Bladder microvascular endothelial cell (primary cell): ENCODE results near the gene RASA4B. TPM values are rescaled to one million over a fixed set of nuclear protein-coding genes. Genes with fewer than 3 reads are reported as not detected.

ENCODE experiments used
- total RNA-seq: library from RNA; depleted of rRNA; stranded (reverse); fragments of >200 nt; gene quantifications from 2 replicates; pipeline ENCODE4 v1.2.3, GENCODE V29; 2014

RASA4B gene
- 8.3 and 9.2 TPM in 2 replicates for total RNA-seq

DNA sequence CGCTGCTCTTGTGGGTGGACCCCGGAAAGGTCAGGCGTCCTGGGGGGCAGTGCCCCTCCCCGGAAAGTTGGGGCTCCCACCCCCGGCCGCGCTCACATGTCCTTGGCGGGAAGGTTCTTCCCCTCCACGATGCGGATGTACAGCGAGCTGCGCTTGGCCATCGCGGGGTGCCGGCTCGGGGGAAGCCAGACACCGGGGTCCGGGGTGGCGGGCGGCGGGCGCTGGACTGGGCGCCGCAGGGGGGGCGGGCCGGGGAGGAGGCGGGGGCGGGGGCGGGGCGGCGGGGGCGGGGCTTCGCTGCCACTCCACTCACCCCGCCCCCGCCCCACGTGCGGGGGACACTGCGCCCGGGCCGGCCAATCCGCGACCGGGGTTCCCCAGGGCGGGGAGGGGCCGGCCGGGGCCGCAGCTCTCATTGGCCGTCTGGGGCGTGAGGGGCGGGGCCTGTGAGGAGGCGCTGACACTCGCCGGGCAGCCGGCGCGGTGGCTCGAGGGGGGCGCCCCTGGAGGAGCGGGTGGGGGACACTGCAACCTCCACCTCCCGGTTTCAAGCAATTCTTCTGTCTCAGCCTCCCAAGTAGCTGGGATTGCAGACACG lies at the start of gene RASA4B:
RASA4B (minus strand) TSS at position 228 of the 598 bp plus-strand sequence; CDS start at position 161, 67 bp downstream.

DNA sequence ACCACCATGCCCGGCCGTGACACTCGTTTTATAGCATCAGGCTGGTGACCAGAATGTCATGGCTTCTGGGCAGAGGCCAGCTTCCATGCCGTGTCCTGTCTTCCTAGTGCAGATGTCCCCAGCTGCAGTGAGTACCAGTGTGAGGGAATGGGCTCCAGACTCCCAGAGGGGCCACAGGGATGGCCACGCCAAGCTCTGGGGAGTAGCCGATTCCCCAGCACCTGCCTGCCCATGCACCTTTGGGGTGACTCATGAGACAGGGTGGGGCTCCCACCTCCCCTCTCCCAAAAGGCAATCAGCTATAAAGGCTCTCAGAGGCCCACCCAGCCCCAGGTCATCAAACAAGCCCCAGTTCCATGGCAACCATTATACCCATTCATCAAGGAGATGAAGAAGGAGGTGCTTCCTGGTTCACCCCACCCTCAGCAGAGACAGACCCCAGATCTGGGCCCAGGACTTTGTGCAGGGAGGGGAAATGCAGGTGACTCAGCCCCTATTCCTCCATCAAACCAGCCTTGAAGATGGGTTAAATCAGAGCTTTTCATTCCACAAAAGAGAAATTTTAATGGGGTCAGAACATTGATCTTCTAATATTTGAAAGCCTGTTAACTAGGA lies 33.3 kb upstream of the RASA4B start, which contains the start of gene SPDYE2:
SPDYE2 (plus strand) TSS at position 419 of the 615 bp plus-strand sequence. CDS start 2,030 bp downstream, outside the sequence.

DNA sequence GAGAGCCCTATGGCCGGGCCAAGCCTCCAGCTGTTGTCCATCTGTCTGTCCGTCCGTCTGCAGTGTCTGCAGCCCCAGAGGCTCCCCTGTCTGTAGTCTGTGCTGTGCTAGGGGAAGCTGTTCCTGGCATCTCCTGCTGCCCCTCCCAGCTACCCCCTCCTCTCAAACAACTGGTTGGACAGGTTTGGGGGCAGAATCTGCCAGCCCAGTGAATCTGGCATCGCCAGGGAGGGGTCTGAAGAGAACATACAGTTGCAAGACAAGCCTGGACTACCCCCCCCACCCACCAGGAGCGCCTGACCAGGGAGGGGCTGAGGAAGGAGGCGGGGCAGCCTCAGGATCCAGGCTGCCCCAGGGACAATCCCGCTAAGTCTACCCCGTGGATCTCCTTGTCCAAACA lies 26.0 kb upstream of the RASA4B start, which contains the start of gene UPK3BL2:
UPK3BL2 (minus strand) TSS at position 101 of the 400 bp plus-strand sequence; CDS start at position 41, 60 bp downstream.

DNA sequence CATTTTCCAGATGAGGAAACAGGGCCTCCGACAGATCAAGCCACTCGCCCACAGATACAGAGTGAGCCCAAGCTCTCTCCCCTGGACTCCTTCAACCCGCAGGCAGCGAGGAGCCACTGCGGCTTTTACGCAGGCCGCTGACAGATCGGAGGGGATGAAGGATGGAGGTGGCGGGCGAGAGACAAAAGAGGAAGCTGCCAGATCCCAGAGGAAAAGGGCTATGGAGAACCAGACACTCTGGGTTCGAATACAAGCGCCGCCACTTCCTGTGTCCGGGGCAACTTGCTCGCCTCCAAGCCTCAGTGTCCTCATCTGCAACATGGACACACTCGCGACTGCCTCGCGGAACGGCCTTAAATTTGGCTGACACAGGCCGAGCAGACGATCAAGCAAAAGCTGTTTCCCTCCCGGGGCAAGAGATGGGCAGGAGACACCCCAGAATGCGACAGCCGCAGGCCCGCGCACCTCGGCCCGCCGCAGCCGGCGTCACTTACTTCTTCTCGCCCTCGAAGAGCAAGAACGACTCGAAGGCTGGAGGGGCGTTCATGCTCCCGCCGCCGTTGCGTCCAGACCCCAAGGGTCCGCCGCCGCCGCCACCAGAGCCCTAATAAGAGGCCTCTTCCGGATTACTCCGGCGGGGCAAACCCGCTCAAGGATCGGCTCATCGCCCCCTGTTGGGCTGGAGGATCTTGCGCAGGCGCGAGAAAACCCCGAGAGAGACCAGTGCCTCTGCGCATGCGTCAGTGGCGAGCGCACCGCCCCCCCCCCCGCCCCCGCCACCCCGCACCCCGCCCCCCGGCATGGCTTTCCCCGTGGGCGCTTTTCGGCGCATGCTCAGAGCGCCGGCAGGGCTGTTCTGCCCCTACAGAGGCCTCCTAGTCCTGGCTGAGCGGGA lies 39.0 kb downstream of the RASA4B start, which contains the start of gene POLR2J:
POLR2J (minus strand) TSS at position 609 of the 895 bp plus-strand sequence; CDS start at position 547, 62 bp downstream.

DNA sequence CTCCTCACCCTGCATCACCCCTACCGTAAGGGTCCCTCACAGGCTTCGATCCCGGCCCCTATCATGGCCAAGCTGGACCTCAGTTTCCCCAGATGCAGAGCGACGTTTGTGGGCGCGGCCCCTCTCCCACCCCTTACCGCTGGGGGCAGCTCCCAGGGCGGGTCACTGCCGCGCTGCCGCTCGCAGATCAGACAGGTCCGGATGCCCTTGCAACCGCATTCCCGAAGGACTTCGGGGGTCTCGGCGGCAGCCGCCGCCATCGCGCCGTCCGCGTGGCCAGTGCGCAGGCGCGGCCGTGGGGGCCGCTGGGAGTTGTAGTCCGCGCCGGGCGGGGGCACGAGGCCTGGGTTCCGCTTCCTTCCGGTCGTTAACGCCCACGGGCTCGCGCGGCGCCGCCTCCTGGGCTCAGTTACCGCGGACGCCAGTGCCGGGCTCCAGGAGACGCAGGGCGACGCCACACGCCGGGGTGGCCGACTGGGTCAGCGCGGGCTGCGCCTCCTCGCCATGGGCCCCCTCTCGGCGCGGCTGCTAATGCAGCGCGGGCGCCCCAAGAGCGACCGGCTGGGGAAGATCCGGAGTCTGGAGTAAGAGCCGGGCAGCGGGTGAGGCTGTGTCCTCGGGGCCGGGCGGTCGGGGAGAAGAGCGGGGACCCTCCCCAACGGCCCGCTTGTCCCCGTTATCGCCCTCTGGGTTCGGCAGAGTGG lies 52.8 kb downstream of the RASA4B start, which contains the start of the genes ALKBH4 and LRWD1:
ALKBH4 (minus strand) TSS at position 287 of the 704 bp plus-strand sequence; CDS start at position 260, 27 bp downstream.
LRWD1 (plus strand) TSS at position 408 of the 704 bp plus-strand sequence; CDS start at position 505, 97 bp downstream.

DNA sequence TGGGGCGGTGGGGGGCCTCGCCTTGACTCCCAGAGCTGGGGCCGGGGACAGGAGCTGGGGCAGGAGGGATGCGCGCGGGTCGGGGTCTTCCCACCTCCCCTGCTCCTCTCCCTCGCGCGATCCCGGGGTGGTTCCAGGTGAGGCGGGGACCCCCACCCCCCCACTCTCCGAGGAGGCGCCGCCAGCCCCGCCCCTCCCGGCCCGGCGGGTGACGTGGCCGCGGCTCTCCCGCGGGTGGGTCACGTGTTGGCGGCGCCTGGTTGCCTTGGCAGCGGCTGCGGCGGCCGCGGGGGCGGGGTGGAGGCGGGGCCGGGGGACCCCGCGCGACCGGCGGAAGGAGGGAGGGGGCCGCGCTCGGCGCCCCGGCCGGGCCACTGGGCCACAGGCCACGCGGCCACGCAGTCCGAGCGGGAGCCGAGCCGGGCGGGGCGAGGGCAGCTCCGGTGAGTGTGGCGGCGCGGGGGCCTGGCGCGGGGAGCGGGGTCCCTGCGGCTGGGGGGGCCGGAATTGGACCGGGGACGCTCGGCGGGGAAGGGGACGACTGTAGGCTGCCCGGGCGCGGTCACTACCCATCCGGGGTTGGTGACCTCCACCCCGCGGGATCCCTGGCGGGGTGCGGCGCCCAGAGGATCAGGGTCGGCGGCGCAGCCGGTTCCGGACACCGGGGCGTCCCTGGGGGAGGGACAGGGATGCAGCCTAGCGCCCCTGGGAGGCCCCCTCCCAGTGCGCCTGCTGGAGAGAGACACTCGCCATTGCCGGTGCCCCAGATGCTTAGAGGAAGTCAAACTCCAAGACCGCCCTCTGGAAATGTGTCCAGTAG lies 84.1 kb downstream of the RASA4B start, which contains the start of gene ORAI2:
ORAI2 (plus strand) TSS at position 357 of the 820 bp plus-strand sequence. CDS start 5,382 bp downstream, outside the sequence.

Other genes starting within 250 kb of the RASA4B start
- gene SH2B2, start 230.9 kb downstream of the RASA4B start, total RNA-seq = 0.97 and 1.2 TPM in 2 replicates
- 0.06 TPM in 1 of 2 replicates, not detected in the other for gene SPDYE6, start 161.3 kb downstream of the RASA4B start, total RNA-seq
- gene PRKRIP1, start 121.4 kb downstream of the RASA4B start, total RNA-seq = 10.7 and 12.6 TPM in 2 replicates
- 42.1 and 143 TPM in 2 replicates for gene ORAI2, start 84.2 kb downstream of the RASA4B start, total RNA-seq
- gene ALKBH4, start 52.9 kb downstream of the RASA4B start, total RNA-seq = 8.1 and 8.5 TPM in 2 replicates
- gene LRWD1, start 52.8 kb downstream of the RASA4B start, total RNA-seq = 23.3 and 28.5 TPM in 2 replicates
- gene POLR2J, start 38.9 kb downstream of the RASA4B start, total RNA-seq = 25.2 and 36.8 TPM in 2 replicates
- gene UPK3BL2, start 25.9 kb upstream of the RASA4B start, total RNA-seq = 1.1 and 17.9 TPM in 2 replicates
- not detected in 2 replicates for gene SPDYE2, start 33.4 kb upstream of the RASA4B start, total RNA-seq
- 10.5 and 104 TPM in 2 replicates for gene POLR2J3, start 54.8 kb upstream of the RASA4B start, total RNA-seq
- gene RASA4, start 99.0 kb upstream of the RASA4B start, total RNA-seq = 18.0 and 76.0 TPM in 2 replicates
- gene UPK3BL1, start 125.0 kb upstream of the RASA4B start, total RNA-seq = 2.3 and 18.7 TPM in 2 replicates
- not detected in 2 replicates for gene SPDYE2B, start 132.5 kb upstream of the RASA4B start, total RNA-seq
- gene POLR2J2, start 153.9 kb upstream of the RASA4B start, total RNA-seq = 0.97 and 10.5 TPM in 2 replicates
- 6.8 and 11.6 TPM in 2 replicates for gene FAM185A, start 231.2 kb upstream of the RASA4B start, total RNA-seq